ENCODE measurements around the gene RBMS3.

Gene RBMS3

DNA sequence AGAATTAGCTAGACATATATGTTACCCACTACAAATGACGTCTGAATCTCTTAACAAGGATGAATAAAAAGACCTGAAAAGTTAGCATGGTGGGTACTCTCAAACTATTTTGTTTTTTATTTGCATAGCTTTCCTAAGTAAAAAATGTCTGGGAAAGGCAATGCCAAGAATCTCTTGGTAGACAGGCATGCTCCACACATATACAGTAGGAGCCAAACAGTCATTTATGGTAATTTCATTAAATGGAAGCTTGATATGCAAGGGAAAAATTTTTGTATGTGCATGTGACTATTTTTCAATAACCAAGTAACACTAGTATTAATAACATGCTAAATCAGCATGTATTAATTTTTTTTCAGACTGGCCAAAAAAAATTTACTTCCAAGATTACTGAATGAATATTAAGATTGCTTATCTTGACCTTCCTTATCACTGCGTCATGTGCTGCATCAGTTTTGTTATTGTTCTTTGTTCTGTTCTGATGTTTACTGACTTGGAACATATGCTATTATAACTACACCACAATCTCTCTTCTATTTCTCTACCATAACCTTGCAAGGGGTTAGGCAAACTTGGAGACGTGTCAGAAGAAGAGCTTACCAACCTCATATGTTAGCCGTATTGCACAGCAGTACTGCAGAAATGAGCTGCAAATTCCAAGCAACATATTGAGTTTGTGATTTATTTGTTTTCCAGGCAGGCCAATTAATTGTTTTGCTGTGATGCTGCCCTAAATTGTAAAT, 255.3 kb downstream of the RBMS3 start:
- no peak for DNase-seq
- TF ChIP-seq POLR2A (IDR thresholded peaks at IDR 0.05; ENCODE audit: low read length): no peak
- no peak for TF ChIP-seq GATA1 (IDR thresholded peaks at IDR 0.05; ENCODE audit: low read depth, low read length)

GRCh38 chr3:29537889-29538609, 257.2 kb downstream of the RBMS3 start:
- TF ChIP-seq GATA1 (IDR thresholded peaks at IDR 0.05; ENCODE audit: low read depth, low read length) (no peak), POLR2A (IDR thresholded peaks at IDR 0.05; ENCODE audit: low read length) (no peak)
- no peak for DNase-seq

- no peak for TF ChIP-seq POLR2A (IDR thresholded peaks at IDR 0.05; ENCODE audit: low read length)
- TF ChIP-seq GATA1 (IDR thresholded peaks at IDR 0.05; ENCODE audit: low read depth, low read length): no peak
- DNase-seq: no peak
Measured at GRCh38 chr3:29538610-29538958, 257.7 kb downstream of the RBMS3 start.

DNA sequence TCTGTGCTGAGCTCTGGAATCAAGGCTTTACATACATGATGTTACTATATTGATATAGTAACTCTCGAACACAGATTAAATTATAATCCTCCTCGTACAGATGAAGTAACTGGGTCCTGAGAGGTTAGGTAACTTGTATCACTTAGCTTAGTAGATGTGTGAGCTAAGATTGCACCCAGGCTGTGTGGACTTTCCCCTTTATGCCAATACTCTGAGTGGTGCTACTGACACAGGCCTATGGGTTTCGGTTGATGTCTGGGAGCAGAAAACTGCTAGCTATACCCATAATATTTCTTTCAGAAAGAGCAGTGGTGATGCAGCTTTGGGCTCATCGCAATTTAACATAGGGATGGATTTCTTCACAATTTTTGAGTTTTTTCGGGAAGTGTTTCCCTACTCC, 259.7 kb downstream of the RBMS3 start:
- no peak for DNase-seq
- TF ChIP-seq GATA1 (IDR thresholded peaks at IDR 0.05; ENCODE audit: low read depth, low read length) (no peak), POLR2A (IDR thresholded peaks at IDR 0.05; ENCODE audit: low read length) (no peak)

- no peak for DNase-seq
- TF ChIP-seq GATA1 (IDR thresholded peaks at IDR 0.05; ENCODE audit: low read depth, low read length): no peak
- no peak for TF ChIP-seq POLR2A (IDR thresholded peaks at IDR 0.05; ENCODE audit: low read length)
Measured at GRCh38 chr3:29544701-29545363, 264.0 kb downstream of the RBMS3 start.

GRCh38 chr3:29545615-29546014, 264.7 kb downstream of the RBMS3 start:
- DNase-seq: no peak
- no peak for TF ChIP-seq GATA1 (IDR thresholded peaks at IDR 0.05; ENCODE audit: low read depth, low read length)
- TF ChIP-seq POLR2A (IDR thresholded peaks at IDR 0.05; ENCODE audit: low read length): no peak

DNA sequence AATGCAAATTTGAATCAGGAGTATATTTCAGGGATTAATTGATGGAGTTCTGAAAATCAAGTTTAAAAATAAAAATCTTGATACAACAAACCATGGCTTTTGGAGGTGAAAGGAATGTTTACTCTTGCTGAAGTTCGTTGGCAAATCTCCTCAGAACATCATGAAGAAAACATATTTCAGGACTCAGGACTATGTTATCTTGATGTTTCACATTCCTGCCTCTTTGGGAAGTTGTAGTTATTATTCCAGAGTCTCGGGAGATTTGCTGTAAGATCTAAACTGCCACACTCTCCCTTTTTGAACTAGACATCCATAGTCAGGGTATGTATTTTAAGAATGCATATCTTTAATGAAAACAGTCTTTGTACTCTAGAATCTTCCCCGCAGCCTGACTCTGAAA, 271.2 kb downstream of the RBMS3 start:
- DNase-seq: no peak
- no peak for TF ChIP-seq POLR2A (IDR thresholded peaks at IDR 0.05; ENCODE audit: low read length)
- no peak for TF ChIP-seq GATA1 (IDR thresholded peaks at IDR 0.05; ENCODE audit: low read depth, low read length)

- DNase-seq: no peak
Measured at GRCh38 chr3:29554566-29554965, 273.7 kb downstream of the RBMS3 start.

GRCh38 chr3:29555590-29555989, 274.7 kb downstream of the RBMS3 start:
- no peak for DNase-seq
- TF ChIP-seq GATA1 (IDR thresholded peaks at IDR 0.05; ENCODE audit: low read depth, low read length) (no peak), POLR2A (IDR thresholded peaks at IDR 0.05; ENCODE audit: low read length) (no peak)

More at GRCh38 chr3:29554566-29554965, 273.7 kb downstream of the RBMS3 start:
- TF ChIP-seq POLR2A (IDR thresholded peaks at IDR 0.05; ENCODE audit: low read length): no peak
- no peak for TF ChIP-seq GATA1 (IDR thresholded peaks at IDR 0.05; ENCODE audit: low read depth, low read length)

- TF ChIP-seq POLR2A (IDR thresholded peaks at IDR 0.05; ENCODE audit: low read length) (no peak), GATA1 (IDR thresholded peaks at IDR 0.05; ENCODE audit: low read depth, low read length) (no peak)
- no peak for DNase-seq
Measured at GRCh38 chr3:29557186-29557585, 276.3 kb downstream of the RBMS3 start.

DNA sequence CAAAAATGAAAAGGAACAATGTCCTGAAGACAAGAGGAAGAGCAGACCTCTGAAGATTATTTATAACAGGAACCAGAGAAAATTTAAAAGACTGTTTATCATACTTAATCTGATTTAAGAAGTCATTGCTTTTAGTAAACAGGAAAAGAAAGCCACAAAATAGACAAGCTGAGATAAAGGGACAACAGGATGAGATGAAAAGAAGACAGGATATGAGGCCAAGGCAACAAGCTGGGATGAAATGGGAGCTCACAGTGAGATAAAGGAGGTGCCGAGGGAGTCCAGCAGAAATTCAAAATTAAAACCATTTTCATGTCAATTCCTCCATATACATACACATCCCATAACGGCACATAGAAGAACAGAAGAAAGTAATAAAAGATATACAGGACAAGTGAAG, 277.0 kb downstream of the RBMS3 start:
- no peak for DNase-seq
- no peak for TF ChIP-seq POLR2A (IDR thresholded peaks at IDR 0.05; ENCODE audit: low read length)

GRCh38 chr3:29559741-29560465, 279.0 kb downstream of the RBMS3 start:
- DNase-seq: no peak
- TF ChIP-seq GATA1 (IDR thresholded peaks at IDR 0.05; ENCODE audit: low read depth, low read length) (no peak), POLR2A (IDR thresholded peaks at IDR 0.05; ENCODE audit: low read length) (no peak)

DNA sequence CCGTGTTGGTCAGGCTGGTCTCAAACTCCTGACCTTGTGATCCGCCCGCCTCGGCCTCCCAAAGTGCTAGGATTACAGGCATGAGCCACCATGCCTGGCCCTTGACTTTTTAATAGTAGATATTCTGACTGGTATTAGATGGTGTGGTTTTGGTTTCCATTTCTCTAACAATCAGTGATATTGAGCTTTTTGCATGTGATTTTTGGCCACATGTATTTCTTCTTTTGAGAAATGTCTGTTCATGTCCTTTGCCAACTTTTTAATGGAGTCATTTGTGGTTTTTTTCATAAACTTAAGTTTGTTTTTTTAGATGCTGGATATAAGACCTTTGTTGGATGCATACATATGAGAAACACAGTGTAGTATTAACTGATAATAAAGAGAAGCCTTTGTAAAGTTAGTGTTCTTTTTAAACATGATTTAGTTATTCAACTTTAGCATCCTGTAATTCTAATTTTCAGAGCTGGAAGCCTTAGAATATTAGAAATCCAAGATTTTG, 280.8 kb downstream of the RBMS3 start:
- no peak for DNase-seq
- TF ChIP-seq POLR2A (IDR thresholded peaks at IDR 0.05; ENCODE audit: low read length) (no peak), GATA1 (IDR thresholded peaks at IDR 0.05; ENCODE audit: low read depth, low read length) (no peak)

DNA sequence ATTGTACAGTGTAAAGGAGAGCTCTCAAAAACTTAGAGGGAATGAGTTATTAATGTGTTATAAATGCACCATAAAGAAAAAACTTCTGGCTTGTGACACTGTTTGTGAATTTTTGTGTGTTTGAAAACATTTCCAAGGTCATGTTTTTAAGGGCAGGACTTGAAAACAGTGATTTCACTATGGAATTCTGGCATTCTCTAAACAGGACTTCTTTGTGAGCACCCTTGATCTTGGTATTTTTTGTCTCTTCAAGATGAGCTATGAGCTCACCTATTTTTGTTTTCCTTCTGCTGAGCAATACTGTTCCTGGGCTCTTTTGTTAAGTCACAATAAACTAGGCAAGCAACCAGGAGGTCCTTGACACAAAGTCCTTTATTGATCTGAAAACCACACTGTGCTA, 284.4 kb downstream of the RBMS3 start:
- DNase-seq: no peak
- TF ChIP-seq GATA1 (IDR thresholded peaks at IDR 0.05; ENCODE audit: low read depth, low read length) (no peak), POLR2A (IDR thresholded peaks at IDR 0.05; ENCODE audit: low read length) (no peak)

All from erythroblast (primary cell).